Frontal cortex (tissue), 4 donors: ENCODE measurements around the gene TRIM62. TPM values are rescaled to one million over a fixed set of nuclear protein-coding genes. Genes with fewer than 3 reads are reported as not detected.

Experiments
- DNase-seq, 2 donors: peaks; one replicate each; pipeline ENCODE4 v3.0.0; 2012; ENCODE audit warnings: low spot score in 2 of 2
- FAIRE-seq: peaks from 2 replicates; lab custom pipeline; 2012; peaks lifted over from hg19 to GRCh38; lab: Jason Lieb, UNC
- total RNA-seq: library from RNA; depleted of rRNA; stranded (reverse); fragments of >200 nt; gene quantifications from one replicate; pipeline ENCODE4 v1.2.3, GENCODE V29; 2014
- donor health status: control.
- donor health status: control.
- donor health status: control.

TRIM62 gene
- total RNA-seq, 1 donor from 2014 or later = 3.3 TPM

DNA sequence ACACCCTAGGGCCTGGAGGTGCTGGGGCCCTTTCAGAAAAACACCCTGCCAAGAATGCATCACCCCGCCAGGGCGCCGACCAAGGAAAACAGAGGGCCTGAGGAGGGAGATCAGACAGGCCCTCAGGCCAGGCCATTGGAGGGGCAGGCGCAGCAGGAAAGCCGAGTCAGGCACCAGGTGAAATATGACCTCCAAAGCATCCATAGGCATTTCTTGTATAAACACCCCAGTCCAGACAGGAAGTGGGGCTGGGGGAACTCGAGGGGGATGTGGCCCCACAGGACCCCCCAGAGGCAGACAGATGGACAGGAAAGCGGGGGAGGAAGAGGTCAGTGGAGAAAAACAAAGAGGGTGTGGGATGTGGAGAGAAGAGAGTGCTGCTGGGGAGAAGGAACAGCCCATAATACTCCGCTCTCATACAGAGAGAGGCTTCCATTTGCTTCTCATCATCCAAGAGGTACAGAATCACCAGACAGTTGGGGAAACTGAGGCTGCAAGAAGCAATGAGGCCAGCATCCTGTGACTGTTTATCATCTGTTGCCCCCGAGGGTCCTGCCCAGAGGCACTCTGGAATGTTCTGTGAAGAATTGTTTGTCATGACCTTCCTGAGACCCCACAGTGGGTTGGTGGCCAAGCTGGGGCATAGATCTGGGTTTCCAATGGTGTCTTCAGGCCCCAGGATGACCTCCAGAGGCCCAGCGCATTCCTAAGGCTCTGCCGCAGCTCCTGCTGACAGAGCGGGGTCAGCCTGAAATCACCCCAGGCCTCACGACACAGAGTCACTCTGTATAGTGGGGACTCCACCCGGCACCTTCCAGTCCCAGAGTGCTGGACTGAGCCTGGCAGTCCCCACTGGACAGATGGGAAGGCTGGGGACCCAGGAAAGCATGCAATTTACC is 18.0 kb downstream of the TRIM62 start:
- no peak for FAIRE-seq
- DNase-seq = no peak

DNA sequence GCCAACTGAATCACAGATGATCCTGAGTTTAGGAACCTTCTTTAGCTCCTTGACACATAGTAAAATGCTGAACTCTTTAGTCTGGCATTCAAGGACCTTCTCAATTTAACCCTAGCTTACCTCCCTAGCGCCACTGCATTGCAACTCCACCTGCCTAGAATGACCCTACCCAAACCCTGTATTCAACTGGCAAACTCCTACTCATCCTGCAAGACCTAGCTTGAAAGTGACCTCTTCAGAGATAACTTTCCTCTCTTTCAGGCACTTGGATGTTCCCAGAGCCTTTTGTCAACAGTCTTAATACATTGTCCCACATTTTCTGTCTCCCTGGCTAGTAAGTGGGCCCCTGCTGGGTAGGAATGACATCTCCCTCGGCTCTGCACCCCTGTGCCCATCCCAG is 19.7 kb downstream of the TRIM62 start:
- FAIRE-seq (no peak), DNase-seq (no peak)

DNA sequence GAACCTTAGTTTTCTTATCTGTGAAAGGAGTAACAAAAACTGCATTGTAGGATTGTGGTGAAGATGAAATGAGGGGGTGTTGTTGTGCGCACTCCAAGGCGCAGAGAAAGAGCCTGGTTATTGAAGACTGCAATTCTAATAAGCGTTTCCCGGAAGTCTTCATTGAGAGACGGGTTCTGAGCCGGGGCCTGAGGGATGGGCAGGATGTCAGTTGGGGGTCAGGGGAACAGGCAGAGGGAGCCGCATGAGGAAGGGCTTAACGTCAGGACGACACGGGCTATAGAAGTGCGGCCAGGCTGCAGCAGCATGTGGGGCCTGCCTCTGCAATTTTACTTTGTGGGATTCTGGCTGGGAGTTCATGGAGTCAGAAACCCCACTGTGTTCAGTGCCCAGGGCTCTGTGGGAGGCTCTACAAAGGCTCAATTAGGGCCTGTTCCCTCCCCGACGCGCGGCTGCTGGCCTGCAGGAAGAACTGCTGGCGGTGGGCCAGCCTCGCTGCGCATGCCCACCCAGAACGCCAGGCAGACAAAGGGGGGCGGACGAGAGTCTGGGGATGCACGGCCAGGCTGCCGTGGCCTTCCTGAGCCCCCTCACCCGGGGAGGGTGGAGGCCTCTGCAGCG is 20.7 kb downstream of the TRIM62 start:
- peak; percentile 80 to 83 for DNase-seq
- FAIRE-seq = no peak

DNA sequence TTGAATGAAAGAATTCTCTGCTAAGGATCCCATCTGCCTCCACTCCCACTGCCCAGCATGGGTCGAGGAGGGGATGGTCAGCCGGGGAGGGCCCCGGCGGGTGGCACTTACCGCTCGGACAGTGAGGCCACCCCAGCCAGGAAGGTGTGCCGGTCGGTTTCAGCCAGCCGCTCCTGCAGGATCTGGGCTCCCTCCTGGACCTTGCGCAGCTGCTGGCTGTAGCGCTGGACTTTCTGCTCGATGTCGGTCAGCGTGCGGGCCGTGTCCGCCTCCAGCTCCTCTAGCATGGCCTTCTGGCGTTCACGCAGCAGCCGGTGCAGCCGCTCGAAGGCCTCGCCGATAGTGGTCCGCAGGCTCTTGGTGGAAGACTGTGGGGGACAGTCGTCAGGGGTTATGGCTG is 22.3 kb downstream of the TRIM62 start:
- FAIRE-seq (no peak), DNase-seq (no peak)

DNA sequence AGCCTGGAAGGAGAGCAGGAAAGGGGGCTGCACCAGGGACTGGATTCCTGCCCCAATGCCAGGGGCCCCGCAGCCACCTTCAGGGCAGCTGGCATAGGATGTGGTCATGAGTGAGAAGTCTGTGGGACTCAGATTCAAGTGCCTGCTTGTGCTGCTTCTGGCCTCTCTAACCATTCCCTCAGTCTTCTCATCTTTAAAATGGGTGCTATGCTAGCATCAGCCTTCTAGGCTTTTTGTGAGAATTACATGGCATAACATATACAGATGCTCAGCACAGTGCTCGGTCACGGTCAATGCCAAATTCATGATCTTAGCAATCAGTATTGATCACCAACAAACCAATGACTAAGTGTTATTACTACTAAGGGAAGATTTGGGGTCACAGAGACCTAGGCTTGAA is 23.5 kb downstream of the TRIM62 start:
- FAIRE-seq = no peak
- DNase-seq = no peak

DNA sequence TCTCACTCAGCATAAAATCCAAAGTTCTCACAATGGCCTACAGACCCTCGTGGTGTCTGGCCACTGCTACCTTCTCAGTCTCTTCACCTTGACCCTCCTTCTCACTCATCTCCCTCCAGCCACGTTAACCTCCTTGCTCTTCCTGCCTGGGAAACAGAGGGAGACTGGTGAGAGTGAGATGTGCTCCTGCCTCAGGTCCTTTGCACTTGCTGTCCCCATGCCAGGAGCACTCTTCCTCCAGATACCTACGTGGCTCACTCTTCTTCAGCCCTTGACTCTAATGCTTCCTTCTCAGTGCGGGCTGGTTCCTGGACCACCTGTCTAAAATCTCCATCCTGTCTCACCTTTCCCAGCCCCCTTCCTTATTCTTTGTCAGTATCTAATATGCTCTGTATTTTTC is 24.7 kb downstream of the TRIM62 start:
- no peak for DNase-seq
- no peak for FAIRE-seq

DNA sequence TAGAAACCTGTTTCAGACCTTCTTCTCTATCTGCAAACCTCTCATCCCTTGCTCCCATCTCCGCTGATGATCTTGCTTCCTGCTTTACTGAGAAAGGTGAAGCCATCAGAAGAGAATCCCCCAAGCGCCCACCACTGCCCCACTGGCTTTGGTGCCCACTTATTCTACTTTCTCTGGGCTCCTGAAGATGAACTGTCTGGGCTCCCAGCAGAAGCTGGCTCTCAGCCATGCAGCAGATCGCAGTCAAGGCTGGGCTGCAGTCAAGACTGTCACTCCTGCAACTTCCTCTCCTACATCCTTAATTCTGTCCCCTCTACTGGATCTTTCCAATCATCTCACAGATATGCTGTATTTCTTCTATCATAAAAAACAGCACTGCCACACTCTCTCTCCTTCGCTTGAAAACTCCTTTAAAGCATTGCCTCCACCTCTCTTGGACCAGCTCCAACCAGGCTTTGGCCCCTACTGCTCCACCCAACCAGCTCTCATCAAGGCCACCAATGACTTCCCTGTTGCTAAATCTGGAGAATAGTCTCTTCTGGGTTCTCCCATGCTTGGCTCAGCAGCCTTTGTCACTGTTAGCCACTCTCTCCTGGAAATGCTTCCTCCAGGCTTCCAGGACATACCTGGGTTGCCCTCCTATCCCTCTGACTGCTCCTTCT is 25.8 kb downstream of the TRIM62 start:
- DNase-seq (no peak), FAIRE-seq (no peak)

DNA sequence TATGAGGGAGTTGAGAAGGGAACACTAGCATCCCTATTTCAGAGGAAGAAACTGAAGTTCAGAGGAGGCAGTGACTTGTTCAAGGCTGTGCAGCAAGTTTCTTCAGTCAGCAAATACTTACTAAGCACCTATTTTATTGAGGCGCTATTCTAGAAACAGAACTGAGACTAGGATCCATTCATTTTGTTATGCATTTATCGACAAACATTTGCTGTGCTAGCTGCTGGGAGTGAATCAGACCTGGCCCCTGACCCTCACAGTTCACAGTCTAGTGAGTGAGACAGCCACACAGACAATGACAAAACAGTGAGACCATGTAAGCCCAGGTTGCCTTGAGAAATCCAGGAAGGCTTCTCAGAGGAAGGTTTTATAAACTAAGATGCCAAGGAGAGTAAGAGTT is 28.2 kb downstream of the TRIM62 start:
- DNase-seq (no peak), FAIRE-seq (no peak)

DNA sequence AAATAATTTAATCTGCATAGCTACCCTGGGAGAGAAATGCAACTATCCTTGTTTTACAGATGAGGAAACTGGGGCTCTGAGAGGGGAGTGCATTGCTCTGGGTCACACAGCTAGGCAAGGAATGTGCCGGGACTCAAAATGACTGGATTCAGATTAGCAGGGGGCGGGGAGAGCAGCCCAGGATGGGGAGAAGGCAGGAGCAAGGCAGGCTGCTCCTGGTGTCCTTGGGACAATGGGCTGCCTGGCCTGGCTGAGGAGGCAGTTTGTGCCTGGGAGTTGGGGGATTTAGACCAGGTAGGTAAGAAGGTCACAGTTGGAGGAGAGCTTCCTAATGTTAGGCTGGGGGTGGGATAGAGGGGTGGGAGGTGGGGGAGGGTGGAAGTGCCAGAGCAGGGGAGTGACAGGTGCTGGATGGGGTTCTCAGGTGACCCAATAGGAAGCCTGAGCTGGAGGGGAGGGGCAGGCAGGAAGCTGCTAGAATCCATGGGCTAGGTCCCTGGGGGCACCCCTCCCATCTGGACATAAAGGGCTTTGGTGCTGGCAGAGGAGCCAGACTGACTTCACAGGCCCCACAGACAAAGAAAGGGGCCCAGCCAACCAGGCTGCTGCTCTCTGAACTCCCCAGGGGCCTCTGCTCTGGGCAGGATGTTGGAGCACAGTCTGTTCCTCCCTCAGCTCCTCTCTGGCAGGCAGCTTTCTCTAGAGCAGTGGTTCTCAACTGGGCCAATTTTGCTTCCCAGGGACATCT is 29.0 kb downstream of the TRIM62 start:
- DNase-seq (peak; percentile 63 to 68), FAIRE-seq (no peak)

DNA sequence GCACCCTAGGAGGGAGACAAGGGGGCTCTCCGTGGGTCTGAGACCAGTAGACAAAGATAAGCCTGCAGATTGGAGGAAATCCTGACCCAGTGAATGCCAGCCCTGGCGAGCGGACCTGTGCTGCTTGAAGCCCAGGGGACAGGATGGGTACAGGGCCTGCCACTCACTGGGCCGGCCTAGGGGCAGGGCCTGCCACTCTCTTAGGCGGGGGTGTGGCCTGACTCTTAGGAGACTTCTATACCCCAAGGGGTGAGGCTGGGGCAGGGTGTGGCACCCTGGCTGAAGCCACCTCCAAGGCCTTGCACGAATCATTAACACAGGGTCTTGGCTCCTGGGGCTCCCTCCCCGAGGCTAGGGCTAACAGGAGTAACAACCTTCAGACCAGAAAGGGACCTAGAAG is 30.7 kb downstream of the TRIM62 start:
- FAIRE-seq = no peak

DNA sequence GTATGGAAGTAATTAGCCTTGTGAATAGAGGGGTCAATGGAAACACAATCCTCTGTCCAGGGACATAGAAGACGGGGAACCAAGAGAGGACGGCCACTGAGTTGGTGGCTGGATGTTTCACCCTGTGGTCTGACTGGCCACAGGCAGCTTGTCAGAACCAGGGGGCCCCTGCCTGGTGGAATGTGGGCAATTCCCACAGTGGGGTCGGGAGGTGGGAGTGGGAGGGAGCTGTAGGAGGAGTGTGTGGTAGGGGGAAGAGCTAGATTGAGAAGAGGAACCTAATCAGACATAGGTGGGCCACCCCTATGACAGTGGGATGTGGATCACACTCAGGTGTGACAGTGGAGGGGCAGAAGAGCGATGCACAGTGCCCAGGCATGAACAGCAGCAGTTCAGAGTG is 31.3 kb downstream of the TRIM62 start:
- FAIRE-seq (no peak), DNase-seq (no peak)

More for the DNA sequence above, 30.7 kb downstream of the TRIM62 start:
- DNase-seq = no peak

DNA sequence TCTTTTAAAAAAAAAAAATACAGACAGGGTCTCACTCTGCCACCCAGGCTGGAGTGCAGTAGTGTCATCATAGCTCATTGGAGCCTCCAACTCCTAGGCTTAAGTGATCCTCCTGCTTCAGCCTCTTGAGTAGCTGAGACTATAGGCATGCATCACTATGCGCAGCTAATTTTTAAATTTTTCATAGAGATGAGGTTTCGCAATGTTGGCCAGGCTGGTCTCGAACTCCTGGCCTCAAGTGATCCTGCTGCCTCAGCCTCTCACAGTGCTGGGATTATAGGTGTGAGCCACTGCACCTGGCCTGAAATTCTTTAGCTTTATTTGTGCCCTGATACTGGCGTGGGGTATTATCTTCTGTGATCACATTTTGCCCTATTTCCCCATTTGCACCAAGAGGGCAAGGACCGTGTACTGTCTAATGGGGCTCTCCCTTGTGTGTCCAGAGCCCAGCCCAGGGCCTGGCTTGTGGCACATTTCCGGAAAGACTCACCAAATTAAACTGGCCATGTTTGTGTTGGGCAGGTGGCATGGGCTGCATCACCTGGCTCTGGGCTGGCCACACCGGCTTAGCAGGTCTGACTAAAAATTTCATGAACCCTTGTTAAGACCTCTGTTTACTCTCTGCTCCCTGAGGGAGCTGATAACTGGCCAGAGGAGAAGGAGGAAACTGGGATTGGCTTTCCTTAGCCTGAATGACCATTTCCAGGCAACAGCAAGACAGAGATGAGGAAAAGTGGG is 32.2 kb downstream of the TRIM62 start:
- no peak for FAIRE-seq
- no peak for DNase-seq

DNA sequence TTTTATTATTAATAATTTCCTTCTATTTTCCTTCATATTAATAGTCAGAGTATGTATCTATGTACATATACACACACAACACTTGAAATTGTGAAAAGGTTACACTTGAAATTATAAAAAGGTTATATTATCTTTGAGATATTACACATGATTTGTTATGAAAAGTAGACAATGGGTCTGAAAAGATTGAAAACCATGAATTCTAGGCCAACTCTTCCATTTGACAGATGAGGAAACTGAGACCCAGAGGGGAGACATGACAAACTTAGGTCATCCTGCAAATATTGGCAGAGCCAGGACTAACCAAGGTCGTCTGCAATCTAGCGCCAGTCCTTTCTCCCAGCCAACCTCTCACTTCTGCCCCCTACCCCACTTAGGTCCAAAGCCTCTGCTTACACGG is 33.2 kb downstream of the TRIM62 start:
- FAIRE-seq (no peak), DNase-seq (no peak)

DNA sequence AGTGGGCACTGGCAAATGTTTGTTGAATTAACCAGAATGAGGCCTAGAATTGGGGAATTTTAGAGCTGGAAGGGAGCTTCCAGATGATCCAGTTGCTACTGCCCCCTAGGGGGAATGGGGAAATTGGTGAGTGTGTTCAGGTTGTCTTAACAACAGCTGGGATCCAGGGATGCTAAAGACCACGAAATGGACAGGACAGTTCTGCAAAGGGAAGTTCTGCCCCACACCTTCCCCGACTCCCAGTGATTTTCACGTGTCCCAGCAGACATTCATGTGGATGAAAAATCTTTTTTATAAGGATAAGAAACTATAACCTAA is 33.9 kb downstream of the TRIM62 start:
- DNase-seq = no peak
- no peak for FAIRE-seq

DNA sequence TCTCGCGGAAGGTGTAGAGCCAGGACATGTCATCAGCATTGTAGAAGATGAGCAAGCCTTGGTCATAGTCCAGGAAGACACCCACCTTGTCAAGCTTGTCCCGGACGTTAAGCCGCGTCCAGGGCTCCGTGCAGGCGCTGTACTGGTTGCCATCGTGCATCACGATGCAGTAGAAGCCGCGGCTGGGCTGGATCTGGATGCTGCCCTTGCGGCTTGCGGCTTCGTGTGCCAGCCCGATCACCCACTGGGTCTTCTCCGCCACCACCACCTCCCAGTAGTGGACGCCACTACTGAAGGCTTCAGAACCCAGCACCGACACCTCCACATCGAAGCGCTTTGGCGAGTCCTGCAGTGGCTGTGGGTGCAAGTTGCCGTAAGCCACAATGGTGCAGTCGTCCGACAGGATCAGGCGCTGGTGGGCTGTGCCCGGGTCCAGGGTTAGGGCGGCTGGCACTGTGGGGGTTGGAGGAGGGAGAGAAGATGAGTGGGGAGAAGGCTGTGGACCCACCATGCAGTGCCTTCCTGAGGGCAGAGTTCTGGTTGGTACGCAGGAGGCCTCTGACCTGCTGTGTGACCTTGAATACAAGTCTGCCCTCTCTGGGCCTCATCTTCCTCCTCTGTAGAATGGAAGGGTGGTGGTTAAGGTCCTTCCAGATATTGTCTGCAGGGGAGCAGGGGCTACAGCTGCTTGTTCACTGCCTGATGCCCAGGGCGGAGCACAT is 34.4 kb downstream of the TRIM62 start:
- DNase-seq (no peak), FAIRE-seq (no peak)

DNA sequence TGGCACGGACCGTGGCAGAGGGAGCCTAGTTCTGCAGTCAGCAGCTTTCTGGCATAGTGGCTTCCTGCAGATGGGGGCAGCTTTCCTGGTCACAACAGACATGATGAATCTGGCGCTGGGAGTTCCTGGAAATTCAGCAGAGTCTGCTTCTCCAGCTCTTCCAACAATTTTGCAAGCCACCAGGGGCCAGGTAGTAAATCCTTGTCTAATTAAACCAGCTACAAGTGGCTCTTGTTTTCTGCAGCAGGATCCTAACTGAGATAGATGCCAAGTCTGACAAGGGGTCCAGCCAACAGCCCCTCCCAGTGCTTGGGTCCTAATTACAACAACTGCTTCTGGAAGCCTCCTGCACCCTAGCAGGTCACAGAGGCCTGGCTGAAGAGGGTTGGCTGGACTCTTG is 35.8 kb downstream of the TRIM62 start:
- no peak for FAIRE-seq
- no peak for DNase-seq

DNA sequence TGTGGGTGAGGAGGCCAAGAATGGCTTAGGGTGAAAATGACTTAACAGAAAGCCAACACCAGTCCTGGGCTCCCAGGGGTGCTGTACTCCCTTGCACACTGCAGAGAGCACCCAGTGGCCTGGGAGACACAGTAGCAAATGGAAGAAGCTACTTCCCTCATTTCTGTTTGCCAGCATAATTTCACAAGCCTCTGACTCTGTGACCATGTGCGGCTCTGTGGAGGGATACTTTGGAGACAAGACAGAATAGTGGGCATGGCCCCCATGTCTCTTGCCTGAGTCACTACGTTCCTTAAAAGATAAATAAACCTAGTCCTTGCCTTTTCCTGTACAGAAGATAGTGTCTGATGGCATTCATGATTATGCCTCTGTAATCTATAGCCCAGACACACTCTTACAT is 38.1 kb downstream of the TRIM62 start:
- DNase-seq (no peak), FAIRE-seq (no peak)

DNA sequence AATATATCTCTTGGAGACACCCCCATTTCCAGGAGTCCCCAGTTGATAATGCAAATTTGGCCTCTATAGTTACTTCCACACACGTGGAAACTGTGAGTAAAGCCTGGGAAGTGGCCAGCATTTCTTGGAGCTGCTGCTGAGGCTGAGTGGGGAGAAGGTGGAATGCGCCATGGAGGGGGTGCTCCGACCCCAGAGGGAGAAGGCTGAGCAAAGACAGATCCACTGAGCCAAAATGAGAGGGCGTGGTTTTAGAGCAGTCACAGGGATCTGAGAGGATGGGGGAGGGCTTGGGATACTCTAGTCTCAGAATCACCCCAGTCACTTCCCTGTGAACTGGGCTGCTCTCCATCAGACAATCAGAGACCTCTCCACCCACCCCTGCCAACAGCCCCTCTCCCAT is 38.7 kb downstream of the TRIM62 start:
- no peak for DNase-seq
- FAIRE-seq = no peak

DNA sequence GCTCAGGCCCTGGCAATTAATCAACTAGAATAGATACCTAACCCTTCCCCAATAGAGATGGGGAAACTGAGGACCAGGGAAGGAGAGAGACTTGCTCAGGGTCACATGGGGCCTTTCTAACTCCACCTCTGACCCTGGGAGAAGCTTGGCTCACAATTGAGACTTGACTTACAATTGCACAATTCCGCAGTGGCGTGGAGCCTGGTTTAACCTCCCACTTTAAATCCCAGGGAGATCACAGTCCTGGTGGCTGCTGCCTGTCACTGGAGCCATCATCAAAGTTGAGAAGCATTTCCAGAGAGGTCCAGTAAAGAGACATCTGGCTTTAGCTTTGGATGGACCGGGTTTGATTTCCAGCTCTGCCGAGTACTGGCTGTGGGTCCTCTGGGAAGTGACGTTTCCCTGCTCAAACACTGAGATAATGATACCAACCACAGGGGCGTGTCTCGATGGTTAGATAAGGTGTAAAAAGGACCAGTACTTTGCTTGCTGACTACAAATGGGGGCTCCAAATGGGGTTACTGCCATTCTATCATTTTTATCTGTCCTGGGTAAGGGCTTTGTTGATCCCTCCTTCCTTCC is 39.3 kb downstream of the TRIM62 start:
- no peak for FAIRE-seq
- no peak for DNase-seq
